ENCODE results near the gene ITCH.

DNA sequence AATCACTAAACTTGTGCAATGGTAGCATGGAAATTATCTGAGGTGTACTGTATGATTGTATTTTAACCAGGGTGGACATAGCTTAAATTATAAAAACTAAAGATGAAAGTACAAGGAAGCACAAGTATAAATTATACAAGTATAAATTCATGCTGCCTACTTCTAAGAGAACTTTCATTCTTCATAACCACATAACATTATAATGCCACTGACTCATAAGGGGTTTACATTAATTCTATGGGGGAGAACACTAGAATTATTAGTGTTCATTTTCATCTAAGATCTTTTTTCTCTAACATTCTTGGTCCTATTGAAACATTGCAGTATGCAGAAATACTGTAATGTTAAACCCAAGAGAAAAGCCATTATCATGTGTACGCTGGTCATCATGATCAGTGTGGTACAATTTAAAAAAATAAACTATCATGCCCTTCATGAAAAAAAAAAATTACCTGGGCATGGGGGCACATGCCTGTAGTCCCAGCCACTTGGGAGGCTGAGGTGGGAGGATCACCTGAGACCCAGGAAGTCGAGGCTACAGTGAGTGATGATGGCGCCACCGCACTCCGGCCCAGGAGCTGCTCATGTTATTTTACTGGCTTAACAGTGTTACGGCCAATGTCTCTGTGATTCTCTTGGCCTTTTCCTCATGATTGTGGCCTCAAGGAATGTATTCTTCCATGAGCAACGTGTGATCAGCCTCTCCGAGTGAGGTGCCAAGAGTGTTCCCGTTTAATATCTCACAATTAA is 34.0 kb upstream of the ITCH start:
- TF ChIP-seq ZFX (IDR thresholded peaks at IDR 0.05) (no peak), POLR2A (IDR thresholded peaks at IDR 0.05; ENCODE audit: borderline replicate concordance, extremely low read depth, insufficient read depth, insufficient read length) (no peak), JUND (IDR thresholded peaks at IDR 0.05) (no peak), SRF (IDR thresholded peaks at IDR 0.05; ENCODE audit: low read depth) (no peak), RAD21 (IDR thresholded peaks at IDR 0.05; ENCODE audit: low read depth) (no peak)
- TF ChIP-seq, protein P1, sequence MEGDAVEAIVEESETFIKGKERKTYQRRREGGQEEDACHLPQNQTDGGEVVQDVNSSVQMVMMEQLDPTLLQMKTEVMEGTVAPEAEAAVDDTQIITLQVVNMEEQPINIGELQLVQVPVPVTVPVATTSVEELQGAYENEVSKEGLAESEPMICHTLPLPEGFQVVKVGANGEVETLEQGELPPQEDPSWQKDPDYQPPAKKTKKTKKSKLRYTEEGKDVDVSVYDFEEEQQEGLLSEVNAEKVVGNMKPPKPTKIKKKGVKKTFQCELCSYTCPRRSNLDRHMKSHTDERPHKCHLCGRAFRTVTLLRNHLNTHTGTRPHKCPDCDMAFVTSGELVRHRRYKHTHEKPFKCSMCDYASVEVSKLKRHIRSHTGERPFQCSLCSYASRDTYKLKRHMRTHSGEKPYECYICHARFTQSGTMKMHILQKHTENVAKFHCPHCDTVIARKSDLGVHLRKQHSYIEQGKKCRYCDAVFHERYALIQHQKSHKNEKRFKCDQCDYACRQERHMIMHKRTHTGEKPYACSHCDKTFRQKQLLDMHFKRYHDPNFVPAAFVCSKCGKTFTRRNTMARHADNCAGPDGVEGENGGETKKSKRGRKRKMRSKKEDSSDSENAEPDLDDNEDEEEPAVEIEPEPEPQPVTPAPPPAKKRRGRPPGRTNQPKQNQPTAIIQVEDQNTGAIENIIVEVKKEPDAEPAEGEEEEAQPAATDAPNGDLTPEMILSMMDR (IDR thresholded peaks at IDR 0.05 in 2 of 3, conservative IDR thresholded peaks at IDR 0.05 in 1 of 3; ENCODE audit: borderline replicate concordance in 1 of 3, insufficient read depth in 1 of 3, low read depth in 2 of 3, low read length in 2 of 3), result no peak
- TF ChIP-seq, protein P2, sequence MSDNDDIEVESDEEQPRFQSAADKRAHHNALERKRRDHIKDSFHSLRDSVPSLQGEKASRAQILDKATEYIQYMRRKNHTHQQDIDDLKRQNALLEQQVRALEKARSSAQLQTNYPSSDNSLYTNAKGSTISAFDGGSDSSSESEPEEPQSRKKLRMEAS (IDR thresholded peaks at IDR 0.05), result no peak
- TF ChIP-seq, protein P3, sequence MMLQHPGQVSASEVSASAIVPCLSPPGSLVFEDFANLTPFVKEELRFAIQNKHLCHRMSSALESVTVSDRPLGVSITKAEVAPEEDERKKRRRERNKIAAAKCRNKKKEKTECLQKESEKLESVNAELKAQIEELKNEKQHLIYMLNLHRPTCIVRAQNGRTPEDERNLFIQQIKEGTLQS (IDR thresholded peaks at IDR 0.05), result no peak
